CD4-positive, alpha-beta T cell treated with Interleukin-15 for 1 hour (primary cell): ENCODE measurements around the gene CAPN12.
"Not testable (repeated sequence)": the region's sequence is repeated elsewhere in the genome, so short reads cannot be mapped to it uniquely, and the experiment has no call there.

Experiments
- DNase-seq: peaks from one replicate; pipeline ENCODE4 v3.0.0-alpha.2; 2020

CAPN12 gene

DNA sequence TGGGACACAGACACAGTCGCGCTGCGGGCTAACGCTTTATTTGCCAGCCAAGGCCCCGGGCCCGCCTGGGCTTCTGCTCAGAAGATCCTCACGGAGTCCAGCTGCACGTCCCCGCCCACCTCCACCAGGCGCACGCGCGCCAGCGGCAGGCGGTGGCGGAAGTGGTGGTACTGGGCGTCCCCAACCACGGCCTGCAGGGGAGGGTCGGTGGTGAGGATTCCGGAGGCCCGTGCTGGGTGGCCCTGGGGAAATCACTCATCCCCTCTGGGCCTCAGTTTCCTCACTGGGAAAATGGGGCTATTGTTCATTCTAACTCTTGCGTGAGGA is 26.6 kb upstream of the CAPN12 start:
- not testable (repeated sequence) for DNase-seq

DNA sequence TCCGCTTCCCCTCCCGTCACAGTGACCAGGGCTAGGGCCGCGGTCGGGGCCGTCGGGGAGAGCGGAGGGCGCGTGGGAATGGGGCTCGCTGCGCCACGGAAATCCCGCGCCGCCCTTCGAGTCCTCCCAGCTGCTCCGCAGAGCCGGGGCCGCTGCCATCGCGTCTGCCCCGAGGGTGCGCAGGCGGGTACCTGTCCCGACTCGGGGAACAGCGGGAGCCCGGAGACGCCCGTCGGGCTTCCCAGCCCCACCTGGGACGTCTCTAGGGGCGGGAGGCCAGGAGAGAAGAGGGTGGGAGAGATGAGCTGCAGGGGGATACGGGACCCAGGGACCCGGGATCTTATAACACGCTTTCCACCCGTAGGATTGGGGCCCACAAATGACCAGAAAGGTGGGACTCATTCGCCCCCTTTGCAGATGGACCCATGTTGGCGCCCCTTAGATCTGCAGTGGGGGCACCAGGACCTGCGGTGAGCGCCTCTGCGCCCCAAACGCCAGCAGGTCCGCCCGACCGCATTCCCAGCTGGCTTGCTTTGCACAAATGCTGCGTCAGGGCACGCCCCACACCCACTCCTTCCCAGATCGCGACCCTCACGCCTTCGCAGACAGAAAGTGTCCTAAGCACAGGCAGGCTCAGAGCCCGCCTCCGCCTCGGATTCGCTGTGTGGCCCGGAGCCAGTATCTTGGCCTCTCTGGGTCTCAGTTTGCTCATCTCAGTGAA is 26.1 kb upstream of the CAPN12 start:
- not testable (repeated sequence) for DNase-seq

DNA sequence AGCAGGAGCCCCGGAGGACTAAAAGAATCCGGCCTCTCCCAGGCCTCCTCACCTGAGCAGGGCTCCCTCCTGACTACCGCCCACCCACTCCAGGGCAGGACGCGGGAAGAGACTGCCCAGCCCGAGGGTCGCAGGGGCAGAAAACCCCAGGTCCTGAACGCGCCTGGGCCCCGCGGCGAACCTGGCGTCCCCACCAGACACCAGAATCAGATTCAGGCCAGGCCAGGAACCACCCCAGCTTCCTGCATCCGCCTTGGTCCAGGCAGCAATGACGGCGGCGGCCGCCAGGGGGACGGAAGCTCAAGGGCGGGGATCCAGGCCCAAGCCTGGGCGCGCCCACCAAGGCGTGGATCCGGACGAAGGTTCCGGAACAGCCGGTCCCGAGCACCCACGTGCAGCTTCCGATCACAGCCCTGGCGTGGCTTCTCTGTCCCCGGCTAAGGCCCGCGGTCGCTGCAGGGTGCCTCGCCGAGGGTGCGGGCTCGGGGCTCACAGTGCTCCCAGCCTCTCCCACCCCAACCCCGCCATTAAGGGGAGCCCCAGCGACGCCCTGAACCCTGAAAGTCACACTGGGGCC is 25.4 kb upstream of the CAPN12 start:
- peak; percentile 90 for DNase-seq

DNA sequence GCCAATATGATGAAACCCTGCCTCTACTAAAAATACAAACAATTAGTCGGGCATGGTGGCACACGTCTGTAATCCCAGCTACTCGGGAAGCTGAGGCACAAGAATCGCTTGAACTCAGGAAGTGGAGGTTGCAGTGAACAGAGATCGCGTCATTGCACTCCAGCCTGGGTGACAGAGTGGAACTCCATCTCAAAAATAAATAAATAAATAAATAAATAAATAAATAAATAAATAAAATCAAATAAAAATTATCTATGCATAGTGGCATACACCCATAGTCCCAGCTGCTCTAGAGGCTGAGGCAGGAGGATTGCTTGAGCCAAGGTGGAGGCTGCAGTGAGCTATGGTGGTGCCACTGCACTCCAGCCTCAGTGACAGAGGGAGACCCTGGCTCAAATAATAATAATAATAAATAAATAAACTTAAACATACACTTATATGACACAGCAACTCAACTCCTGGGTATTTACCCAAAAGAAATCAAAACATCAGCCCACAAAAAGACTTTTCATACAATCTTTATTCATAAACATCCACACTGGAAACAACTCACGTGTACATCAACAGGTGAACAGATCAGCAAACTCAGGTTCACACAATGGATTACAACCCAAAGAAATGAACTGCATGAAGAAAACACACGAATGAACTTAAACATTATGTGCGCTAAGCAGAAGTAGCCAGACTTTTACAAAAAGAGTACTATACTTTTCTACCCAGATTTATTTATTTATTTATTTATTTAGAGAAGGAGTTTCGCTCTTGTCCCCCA is 22.2 kb upstream of the CAPN12 start:
- no peak for DNase-seq

DNA sequence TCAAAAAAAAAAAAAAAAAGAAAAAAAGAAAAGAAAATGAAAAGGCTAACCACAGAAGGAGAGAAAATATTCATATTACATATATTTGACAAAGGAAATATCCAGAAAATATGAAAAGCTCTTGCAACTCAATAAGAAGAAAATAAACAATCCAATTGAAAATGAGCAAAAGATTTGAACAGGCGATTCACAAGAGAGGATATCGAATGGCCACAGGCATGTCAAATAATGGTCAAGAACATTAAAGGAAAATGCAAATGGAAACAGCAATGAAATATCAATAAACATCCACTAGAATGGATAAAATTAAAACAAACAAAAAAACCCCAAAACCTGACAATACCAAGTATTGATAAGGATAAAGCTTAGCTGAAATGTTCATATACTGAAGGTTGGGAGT is 20.9 kb upstream of the CAPN12 start:
- DNase-seq, result no peak

DNA sequence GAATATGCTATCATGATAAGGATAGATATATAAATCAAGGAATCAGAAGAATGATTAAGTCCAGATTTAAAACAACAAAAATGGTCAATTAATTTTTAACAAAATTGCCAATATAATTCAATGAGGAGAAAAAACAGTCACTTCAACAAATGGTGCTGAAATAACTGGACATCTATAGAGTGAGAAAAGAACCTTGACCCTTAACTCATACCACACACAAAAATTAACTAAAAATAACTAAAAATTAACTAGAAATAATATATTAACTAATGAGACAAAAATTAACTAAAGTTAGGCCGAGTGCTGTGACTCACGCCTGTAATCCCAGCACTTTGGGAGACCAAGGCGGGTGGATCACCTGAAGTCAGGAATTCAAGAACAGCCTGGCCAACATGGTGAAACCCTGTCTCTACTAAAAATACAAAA is 19.5 kb upstream of the CAPN12 start:
- no peak for DNase-seq

DNA sequence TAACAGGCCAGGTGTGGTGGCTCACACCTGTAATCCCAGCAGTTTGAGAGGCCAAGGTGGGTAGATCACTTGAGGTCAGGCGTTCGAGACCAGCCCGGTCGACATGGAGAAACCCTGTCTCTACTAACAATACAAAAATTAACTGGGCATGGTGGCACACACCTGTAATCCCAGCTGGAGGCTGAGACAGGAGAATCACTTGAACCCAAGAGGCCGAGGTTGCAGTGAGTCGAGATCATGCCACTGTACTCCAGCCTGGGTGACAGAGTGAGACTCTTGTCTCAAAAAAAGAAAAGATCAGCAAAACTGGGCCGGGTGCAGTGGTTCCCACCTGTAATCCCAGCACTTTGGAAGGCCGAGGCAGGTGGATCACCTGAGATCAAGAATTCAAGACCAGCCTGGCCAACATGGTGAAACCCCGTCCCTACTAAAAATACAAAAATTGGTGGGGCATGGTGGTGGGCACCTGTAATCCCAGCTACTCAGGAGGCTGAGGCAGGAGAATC is 17.7 kb upstream of the CAPN12 start:
- DNase-seq, result not testable (repeated sequence)

DNA sequence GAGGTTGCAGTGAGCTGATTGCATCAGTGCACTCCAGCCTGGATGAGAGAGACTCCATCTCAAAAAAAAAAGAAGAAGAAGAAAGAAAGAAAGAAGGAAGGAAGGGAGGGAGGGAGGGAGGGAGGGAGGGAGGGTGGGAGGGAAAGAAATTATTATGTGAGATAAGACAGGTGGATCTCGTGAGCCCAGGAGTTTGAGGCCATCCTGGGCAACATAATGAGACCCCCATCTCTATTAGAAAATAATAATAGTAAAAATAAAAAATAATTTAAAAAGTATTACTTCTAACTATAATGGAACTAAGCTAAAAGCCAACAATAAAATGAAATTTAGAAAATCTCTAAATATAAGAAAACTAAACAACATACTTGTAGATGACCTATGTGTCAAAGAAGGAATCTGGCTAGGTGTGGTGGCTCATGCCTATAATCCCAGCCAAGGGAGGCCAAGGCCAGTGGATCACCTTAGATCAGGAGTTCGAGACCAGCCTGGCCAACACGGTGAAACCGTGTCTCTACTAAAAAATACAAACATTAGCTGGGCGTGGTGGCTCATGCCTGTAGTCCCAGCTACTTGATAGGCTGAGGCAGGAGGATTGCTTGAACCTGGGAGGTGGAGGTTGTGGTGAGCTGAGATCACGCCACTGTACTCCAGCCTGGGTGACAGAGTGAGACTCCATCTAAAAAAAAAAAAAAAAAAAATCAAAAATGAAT is 16.7 kb upstream of the CAPN12 start:
- not testable (repeated sequence) for DNase-seq

DNA sequence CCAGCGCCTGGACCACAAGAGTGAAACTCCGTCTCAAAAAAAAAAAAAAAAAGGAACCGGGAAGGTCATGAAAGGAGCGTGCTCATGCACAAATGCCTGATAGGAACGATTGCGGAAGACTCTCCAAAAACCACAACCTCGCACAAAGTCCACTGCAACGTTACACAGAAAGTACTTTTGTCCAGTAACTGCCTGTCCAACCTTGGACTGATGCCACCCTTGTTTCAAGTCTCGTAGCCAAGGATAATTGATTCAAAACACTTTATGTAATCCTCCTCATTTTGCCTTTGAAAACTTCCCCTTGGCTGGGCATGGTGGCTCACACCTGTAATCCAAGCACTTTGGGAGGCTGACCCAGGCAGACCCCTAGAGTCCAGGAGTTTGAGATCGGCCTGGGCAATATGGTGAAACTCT is 15.3 kb upstream of the CAPN12 start:
- DNase-seq, result peak; percentile 22

DNA sequence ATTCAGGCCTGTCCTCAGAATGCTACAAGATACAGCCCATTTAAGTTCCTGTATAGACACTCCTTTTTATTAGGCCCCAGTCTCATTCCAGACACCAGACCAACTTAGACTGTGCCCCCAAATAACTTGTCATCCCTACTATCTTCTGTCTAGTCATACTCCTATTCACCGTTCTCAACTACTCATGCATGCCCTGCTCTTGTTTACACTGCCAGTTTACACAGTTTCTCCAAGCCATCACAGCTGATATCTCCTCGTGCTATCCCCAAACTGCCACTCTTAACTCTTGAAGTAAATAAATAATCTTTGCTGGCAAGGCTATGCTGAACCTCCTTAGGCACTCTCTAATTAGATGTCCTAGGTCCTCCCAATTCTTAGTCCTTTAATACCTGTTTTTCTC is 9.9 kb upstream of the CAPN12 start:
- not testable (repeated sequence) for DNase-seq

DNA sequence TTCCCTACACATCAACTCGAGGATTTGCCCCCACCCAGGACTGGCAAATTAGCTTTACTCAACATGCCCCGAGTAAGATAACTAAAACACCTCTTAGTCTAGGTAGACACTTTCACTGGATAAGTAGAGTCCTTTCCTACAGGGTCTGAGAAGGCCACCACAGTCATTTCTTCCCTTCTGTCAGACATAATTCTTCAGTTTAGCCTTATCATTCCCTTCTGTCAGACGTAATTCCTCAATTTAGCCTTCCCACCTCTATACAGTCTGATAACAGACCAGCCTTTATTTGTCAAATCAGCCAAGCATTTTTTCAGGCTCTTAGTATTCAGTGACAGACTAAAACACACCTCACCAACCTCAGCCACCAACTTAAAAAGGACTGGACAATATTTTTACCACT is 9.5 kb upstream of the CAPN12 start:
- not testable (repeated sequence) for DNase-seq

DNA sequence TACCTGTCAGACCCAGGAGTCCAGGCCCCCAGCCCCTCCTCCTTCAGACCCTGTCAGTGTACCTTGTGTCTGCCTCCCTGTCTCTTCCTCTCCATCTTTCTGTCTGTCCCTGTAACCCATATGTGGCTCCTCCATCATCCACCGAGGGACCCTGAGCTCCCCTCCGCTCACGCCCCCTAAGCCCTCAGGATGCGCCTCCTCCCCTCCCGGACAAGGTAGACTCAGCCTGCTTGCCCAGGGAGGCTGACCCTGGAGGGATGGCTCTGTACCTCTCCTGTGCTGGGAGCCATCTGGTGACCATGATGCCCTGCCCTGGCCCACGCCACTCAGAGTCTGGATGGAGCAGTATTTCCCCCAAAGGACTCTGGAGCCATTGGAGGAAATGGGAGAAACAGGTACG is 1.0 kb upstream of the CAPN12 start:
- no peak for DNase-seq

DNA sequence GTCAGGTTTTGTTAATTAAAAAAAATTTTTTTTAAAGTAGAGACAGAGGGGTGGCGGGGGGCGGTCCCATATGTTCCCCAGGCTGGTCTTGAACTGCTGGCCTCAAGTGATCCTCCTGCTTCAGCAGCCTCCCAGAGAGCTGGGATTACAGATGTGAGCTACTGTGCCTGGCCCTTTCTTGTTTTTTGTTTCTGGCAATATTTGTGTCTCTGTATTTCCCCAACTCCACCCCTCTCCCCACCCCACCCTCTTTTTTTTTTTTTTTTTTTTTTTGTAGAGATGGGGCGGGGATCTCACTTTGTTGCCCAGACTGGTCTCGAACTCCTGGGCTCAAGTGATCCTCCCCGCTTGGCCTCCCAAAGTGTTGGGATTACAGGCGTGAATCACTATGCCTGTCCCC is 600 bp upstream of the CAPN12 start:
- no peak for DNase-seq

DNA sequence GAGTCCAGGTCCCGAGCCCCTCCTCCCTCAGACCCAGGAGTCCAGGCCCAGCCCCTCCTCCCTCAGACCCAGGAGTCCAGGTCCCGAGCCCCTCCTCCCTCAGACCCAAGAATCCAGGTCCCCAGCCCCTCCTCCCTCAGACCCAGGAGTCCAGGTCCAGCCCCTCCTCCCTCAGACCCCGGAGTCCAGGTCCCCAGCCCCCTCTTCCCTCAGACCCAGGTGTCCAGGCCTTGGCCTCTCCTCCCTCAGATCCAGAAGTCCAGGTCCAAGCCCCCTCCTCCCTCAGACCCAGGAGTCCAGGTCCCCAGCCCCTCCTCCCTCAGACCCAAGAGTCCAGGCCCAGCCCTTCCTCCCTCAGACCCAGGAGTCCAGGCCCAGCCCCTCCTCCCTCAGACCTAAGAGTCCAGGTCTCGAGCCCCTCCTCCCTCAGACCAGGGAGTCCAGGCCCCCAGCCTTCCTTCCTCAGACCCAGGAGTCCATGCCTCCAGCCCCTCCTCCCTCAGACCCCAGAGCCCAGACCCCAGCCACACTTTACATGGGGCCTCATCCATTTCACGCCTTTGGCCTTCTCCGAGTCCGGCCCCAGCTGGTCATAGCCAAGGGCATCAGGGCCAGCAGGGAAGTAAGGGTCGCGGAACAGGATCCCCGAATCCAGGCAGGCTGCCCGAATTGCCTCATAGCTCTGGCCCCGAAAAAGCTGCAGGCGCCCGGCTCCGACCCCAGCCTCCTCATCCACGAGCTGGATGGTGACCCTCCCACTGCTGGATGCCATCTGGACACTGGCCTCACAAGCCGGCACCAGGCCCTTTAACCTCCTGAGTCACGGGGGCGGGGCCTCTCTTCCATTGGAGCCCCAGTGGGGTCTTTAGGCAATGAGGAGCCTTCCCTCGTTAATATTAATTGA is 628 bp downstream of the CAPN12 start:
- DNase-seq, result no peak

DNA sequence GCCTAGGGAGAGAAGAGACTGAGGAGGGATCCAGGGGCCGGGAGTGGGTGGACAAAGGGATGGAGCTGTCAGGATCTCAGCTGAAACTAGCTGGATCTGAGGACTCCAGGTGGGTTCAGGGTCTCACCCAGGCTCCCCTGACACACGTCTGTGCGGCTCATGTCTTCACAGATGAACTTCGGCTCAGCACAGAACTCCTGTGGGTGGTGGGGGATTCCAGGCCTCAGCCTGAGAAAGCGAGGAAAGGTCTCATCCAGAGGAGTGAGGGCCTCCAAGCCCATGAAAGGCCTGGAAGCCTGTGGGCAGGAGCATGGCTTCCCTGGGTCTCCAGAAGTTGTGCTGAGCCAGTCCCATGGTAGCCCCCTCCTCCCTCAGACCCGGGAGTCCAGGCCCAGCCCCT is 1.4 kb downstream of the CAPN12 start:
- no peak for DNase-seq

DNA sequence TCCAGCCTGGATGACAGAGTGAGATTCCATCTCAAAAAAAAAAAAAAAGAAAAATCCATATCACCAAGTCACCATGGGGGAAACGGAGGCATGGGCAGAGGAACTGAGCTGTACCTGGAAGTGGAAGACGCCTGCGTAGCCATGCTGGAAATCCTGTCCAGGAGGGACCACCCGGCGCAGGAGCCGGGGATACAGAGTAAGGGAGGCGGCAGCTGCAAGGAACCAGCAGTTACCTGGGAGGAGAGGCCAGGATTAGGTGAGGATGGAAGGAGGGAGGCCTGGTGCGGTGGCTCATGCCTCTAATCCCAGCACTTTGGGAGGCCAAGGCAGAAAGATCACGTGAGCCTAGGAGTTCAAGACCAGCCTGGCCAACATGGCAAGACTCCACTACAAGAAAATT is 2.0 kb downstream of the CAPN12 start:
- DNase-seq, result no peak

DNA sequence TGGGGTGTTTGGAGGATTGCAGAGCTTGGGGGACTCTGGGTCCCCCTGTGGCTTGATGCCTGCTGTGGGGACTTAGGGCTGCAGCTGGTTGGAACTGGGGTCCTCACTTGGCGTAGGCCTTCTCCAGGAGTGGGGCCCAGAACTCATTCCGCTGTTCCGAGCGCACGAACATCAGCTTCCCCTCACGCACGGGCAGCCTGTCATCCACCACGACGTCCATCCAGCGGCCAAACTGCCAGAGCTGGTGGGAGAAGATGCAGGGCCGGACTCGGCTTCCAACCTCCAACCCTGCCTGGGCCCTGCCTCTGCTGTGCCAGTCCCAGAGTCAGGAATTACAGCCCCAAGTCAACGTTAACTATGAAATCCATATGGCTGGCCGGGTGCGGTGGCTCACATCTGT is 2.6 kb downstream of the CAPN12 start:
- DNase-seq, result no peak

DNA sequence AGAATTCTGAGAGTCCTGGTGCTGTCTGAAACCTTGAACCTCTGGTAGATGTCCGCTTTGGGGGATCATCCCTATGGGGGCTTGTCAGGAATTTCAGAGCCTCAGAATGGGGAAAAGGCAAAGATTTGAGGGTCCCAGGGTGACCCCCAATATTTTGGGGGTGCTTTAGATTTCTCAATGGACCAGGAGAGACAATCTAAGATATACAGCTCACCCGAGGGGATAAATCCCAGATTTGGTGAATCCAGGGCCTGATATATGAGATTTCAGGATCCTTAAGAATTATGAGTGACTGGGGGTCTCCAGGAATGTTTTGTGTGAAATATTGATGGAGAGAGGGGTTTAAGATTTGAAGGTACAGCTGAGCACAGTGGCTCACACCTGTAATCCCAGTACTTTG is 3.3 kb downstream of the CAPN12 start:
- DNase-seq, result no peak

DNA sequence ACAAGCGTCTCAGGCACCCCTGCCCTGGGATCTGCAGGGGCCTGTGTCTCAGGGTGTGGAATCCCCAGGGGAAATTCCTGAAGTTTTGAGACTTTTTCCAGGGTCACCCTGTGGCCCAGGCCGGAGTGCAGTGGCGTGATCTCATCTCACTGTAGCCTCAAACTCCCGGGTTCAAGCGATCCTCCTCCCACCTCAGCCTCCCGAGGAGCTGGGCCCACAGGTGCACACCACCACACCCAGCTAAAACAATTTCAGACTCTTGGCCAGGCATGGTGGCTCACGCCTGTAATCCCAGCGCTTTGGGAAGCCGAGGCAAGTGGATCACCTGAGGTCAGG is 4.0 kb downstream of the CAPN12 start:
- no peak for DNase-seq

DNA sequence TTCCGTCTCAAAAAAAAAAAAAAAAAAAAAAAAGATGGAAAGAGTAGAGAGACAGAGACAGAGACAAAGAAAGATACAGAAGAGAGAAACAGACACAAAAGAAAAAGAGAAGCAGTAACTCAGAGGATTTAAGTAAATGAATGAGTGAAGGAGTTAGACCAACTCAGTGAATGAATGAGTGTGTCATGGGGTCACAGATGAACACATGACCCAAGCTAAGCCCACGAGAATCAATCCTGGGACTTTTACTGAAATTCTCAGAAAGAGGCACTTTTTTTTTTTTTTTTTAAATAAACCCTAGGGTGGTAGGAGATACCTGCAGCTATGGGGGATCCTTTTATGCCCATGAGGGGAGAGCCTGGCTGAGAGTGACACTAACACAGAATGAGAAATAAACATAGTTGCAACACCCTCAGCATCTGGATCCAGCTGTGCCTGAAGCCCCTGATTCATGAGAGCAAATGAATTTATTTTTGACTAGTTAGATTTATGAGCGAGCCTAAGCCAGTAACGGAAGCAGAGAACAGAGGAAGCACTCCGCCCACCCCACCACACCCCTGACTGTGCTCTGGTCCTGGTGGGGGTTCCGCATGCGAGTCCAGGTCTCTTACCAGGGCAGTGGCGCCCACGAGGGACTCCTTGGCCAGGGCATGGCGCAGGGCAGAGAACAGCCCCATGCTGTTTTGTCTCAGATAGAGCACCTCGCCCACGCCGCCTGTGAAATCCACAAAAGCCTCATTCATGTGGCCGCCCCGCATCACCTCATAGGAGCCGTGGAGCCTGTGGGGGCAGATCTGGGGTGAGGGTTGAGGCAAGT is 4.6 kb downstream of the CAPN12 start:
- DNase-seq, result no peak

DNA sequence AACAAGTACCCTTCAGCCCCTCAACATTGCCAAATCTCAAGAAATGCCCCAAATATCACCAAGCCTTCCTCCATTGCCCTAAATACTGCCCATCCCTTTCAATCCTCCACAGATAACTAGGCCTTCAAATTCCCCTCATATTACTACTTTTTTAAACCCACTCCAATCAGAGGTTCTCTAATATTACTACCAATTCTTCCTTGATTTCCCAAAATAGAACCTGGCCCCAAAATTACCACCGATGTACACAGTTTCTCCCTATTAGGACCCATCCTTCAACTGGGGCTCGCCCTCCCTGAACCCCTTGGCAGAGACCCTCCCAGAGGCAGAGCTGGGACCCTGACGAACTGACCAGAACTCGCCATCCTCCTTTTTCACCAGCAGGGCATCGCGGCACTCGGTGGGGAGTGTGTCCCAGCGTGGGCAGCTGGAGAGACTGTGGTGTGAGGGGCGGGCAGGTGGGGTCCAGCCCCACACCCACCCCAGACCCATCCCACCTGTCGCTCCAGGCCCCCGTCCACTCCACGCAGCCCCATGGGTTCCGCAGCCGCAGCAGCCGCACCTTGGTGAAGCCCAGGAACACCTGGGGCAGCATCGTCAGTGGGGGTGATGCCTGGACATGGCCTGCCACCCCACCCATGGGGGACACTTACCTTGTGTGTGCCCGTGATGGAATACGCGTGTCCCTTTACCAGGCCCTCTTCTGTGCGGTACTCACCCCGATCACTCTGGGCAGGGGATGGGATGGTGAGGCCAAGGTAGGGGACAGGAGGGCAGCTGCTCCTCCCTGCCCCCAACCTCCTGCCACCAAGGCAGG is 6.1 kb downstream of the CAPN12 start:
- no peak for DNase-seq
